K562 (cell line): ENCODE results near the gene TCEA3. TPM values are rescaled to one million over a fixed set of nuclear protein-coding genes. Genes with fewer than 3 reads are reported as not detected.

Source experiments
- ARID2 ChIP-seq: fragments of 450-650 bp; IDR thresholded peaks from 2 replicates; pipeline ENCODE4 v1.6.1; 2017; ENCODE audit warnings: antibody characterized with exemption, mild to moderate bottlenecking
- ATF6 ChIP-seq: sonication (generic); formaldehyde crosslinking; IDR thresholded peaks from 2 replicates; pipeline ENCODE4 v1.4.0; 2020; ENCODE audit warnings: mild to moderate bottlenecking, missing genetic modification reagents
- CREB5 ChIP-seq: fragments of 250-450 bp; sonication (Bioruptor Pico); IDR thresholded peaks from 2 replicates; pipeline ENCODE4 v1.5.0; 2020; ENCODE audit warnings: mild to moderate bottlenecking
- CREBBP ChIP-seq: IDR thresholded peaks from one replicate; pipeline ENCODE4 v1.6.1; 2012; ENCODE audit warnings: low read depth, mild to moderate bottlenecking, control low read depth, inconsistent platforms, low read length
- GABPA ChIP-seq: fragments of 200-800 bp; sonication (Bioruptor generic); conservative IDR thresholded peaks from 2 replicates; pipeline ENCODE4 v1.6.1; 2016; ENCODE audit warnings: low read depth, missing genetic modification characterization, missing compliant biosample characterization
- KDM1A ChIP-seq, 2 experiments: fragments of 450-650 bp; IDR thresholded peaks; 2 replicates each; pipeline ENCODE4 v1.6.1; 2016; ENCODE audit warnings: mild to moderate bottlenecking in 2 of 2
- NBN ChIP-seq: fragments of 450-650 bp; IDR thresholded peaks from 2 replicates; pipeline ENCODE4 v1.6.1; 2016; ENCODE audit warnings: low read depth, mild to moderate bottlenecking
- NFATC3 ChIP-seq: fragments of 450-650 bp; IDR thresholded peaks from 2 replicates; pipeline ENCODE4 v1.6.1; 2017; ENCODE audit warnings: mild to moderate bottlenecking
- NR3C1 ChIP-seq: sonication (generic); formaldehyde crosslinking; IDR thresholded peaks from 2 replicates; pipeline ENCODE4 v1.8.1; 2022; ENCODE audit warnings: missing genetic modification reagents
- PHB ChIP-seq: fragments of 250-450 bp; sonication (Bioruptor Pico); IDR thresholded peaks from 2 replicates; pipeline ENCODE4 v1.5.0; 2021
- PHF21A ChIP-seq: fragments of 450-650 bp; IDR thresholded peaks from 2 replicates; pipeline ENCODE4 v1.6.1; 2017; ENCODE audit warnings: low read depth, borderline replicate concordance
- PTBP1 ChIP-seq: fragments of 200-400 bp; formaldehyde crosslinking; IDR thresholded peaks from 2 replicates; pipeline ENCODE4 v1.6.1; 2017; ENCODE audit warnings: low read depth, low read length
- RHOXF2B ChIP-seq: fragments of 250-450 bp; sonication (Bioruptor Pico); conservative IDR thresholded peaks from 2 replicates; pipeline ENCODE4 v1.5.1; 2021
- RNF2 ChIP-seq: sonication (generic); IDR thresholded peaks from 2 replicates; pipeline ENCODE4 v1.6.1; 2016
- SP2 ChIP-seq: IDR thresholded peaks from 2 replicates; pipeline ENCODE4 v1.6.1; 2011; ENCODE audit warnings: mild to moderate bottlenecking, low read depth, low read length, moderate library complexity; ENCODE audit not compliant: poor library complexity, severe bottlenecking; ENCODE audit errors: extremely low read depth
- SRSF3 ChIP-seq: fragments of 200-400 bp; formaldehyde crosslinking; IDR thresholded peaks from 2 replicates; pipeline ENCODE4 v1.6.1; 2016; ENCODE audit warnings: mild to moderate bottlenecking, low read length, moderate library complexity; ENCODE audit not compliant: insufficient read depth
- ZBTB17 ChIP-seq: fragments of 450-650 bp; formaldehyde crosslinking; IDR thresholded peaks from 2 replicates; pipeline ENCODE4 v1.4.0; 2020; ENCODE audit warnings: mild to moderate bottlenecking
- ZEB2 ChIP-seq: fragments of 450-650 bp; IDR thresholded peaks from 2 replicates; pipeline ENCODE4 v1.6.1; 2016
- ZNF282 ChIP-seq: sonication (generic); formaldehyde crosslinking; IDR thresholded peaks from 2 replicates; pipeline ENCODE4 v1.8.1; 2023; ENCODE audit warnings: missing genetic modification reagents
- ZNF785 ChIP-seq: fragments of 250-450 bp; sonication (Bioruptor Pico); IDR thresholded peaks from 2 replicates; pipeline ENCODE4 v1.4.0; 2020; ENCODE audit warnings: mild to moderate bottlenecking
- polyA plus RNA-seq, 8 experiments: library from polyadenylated mRNA; depleted of rRNA in 4 of 8; stranded (reverse) in 5 of 8; unstranded in 3 of 8; fragments of >200 nt; fragmentation: Nextera tagmentation in 2 of 8; fragmentation: Illumina TruSeq in 1 of 8; extraction: Ambion mirVana in 2 of 8; extraction: Trizol in 1 of 8; gene quantifications; 2 replicates each; pipeline versions ENCODE4 v1.2.1 to v1.2.3, GENCODE V29; 2011 to 2014; ENCODE audit warnings: inconsistent platforms in 1 of 8, missing spikeins in 1 of 8
- total RNA-seq, 7 experiments: library from RNA; depleted of rRNA in 6 of 7; stranded (reverse); fragments of >200 nt in 6 of 7; fragmentation: Illumina TruSeq in 2 of 7; extraction: Trizol in 2 of 7; gene quantifications; 2 replicates each; pipeline versions ENCODE4 v1.2.1 to v1.2.3, GENCODE V29; 2011 to 2021; ENCODE audit warnings: low replicate concordance in 1 of 7
- TF ChIP-seq, protein P1 (sequence below): sonication (generic); formaldehyde crosslinking; IDR thresholded peaks from 2 replicates; pipeline ENCODE4 v1.8.0; 2022; ENCODE audit warnings: missing genetic modification reagents, mild to moderate bottlenecking, moderate library complexity, borderline replicate concordance
- TF ChIP-seq, protein P2 (sequence below): fragments of 250-450 bp; sonication (Bioruptor Pico); IDR thresholded peaks from 2 replicates; pipeline ENCODE4 v1.4.0; 2020; ENCODE audit warnings: mild to moderate bottlenecking, moderate library complexity

Gene TCEA3
- total and polyA plus RNA-seq, 9 of the 15 experiments (the other 6 are each of a cell fraction or from before 2014, with no cell fraction given), result 0.03 to 0.55 (median 0.36) TPM

GRCh38 chr1:23344111-23344986, 80.2 kb downstream of the TCEA3 start, which contains the start of gene HNRNPR (continued):
- TF ChIP-seq PTBP1 (no peak), ZNF282 (no peak; the same call in 1 of the 2 replicates), SRSF3 (no peak), NBN (peak; percentile 14; the same call in 1 of the 2 replicates), RHOXF2B (no peak), ARID2 (no peak), ATF6 (CRISPR knock-in tag) (0 out of 2 replicates have a peak, but pooled peaks have one; percentile 73), ZBTB17 (CRISPR knock-in tag) (peak; percentile 57), PHB (CRISPR knock-in tag) (peak; percentile 34; the same call in 1 of the 2 replicates), NR3C1 (CRISPR knock-in tag) (peak; percentile 13; the same call in 1 of the 2 replicates), KDM1A (IDR thresholded peaks at IDR 0.05) (peak in 1 of 2 experiments; percentile 29; a peak in 1 of 4 replicates), GABPA (peak; percentile 78), NFATC3 (no peak), CREBBP (no peak), ZNF785 (CRISPR knock-in tag) (no peak), RNF2 (peak; percentile 92), SP2 (peak; percentile 87), PHF21A (peak; percentile 90), CREB5 (CRISPR knock-in tag) (no peak), ZEB2 (no peak)
- TF ChIP-seq, protein P1, sequence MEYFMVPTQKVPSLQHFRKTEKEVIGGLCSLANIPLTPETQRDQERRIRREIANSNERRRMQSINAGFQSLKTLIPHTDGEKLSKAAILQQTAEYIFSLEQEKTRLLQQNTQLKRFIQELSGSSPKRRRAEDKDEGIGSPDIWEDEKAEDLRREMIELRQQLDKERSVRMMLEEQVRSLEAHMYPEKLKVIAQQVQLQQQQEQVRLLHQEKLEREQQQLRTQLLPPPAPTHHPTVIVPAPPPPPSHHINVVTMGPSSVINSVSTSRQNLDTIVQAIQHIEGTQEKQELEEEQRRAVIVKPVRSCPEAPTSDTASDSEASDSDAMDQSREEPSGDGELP (CRISPR knock-in tag), result peak; percentile 83
- TF ChIP-seq, protein P2, sequence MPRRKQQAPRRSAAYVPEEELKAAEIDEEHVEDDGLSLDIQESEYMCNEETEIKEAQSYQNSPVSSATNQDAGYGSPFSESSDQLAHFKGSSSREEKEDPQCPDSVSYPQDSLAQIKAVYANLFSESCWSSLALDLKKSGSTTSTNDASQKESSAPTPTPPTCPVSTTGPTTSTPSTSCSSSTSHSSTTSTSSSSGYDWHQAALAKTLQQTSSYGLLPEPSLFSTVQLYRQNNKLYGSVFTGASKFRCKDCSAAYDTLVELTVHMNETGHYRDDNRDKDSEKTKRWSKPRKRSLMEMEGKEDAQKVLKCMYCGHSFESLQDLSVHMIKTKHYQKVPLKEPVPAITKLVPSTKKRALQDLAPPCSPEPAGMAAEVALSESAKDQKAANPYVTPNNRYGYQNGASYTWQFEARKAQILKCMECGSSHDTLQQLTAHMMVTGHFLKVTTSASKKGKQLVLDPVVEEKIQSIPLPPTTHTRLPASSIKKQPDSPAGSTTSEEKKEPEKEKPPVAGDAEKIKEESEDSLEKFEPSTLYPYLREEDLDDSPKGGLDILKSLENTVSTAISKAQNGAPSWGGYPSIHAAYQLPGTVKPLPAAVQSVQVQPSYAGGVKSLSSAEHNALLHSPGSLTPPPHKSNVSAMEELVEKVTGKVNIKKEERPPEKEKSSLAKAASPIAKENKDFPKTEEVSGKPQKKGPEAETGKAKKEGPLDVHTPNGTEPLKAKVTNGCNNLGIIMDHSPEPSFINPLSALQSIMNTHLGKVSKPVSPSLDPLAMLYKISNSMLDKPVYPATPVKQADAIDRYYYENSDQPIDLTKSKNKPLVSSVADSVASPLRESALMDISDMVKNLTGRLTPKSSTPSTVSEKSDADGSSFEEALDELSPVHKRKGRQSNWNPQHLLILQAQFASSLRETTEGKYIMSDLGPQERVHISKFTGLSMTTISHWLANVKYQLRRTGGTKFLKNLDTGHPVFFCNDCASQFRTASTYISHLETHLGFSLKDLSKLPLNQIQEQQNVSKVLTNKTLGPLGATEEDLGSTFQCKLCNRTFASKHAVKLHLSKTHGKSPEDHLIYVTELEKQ (CRISPR knock-in tag), result no peak
